Fibroblast of lung (primary cell): ENCODE data around the gene HDAC6.

Source experiments
- EZH2 ChIP-seq: IDR thresholded peaks from 2 replicates; pipeline ENCODE4 v1.5.1; 2012; ENCODE audit warnings: low read length, control low read depth, mild to moderate bottlenecking; ENCODE audit errors: missing control alignments
- TF ChIP-seq, protein P1 (sequence below), 2 donors: IDR thresholded peaks in 1 of 2; conservative IDR thresholded peaks in 1 of 2; 1 replicate in 1 of 2; 2 replicates in 1 of 2; pipeline ENCODE4 v1.5.1; 2011 to 2012; ENCODE audit warnings: low read length in 2 of 2, control low read depth in 1 of 2, inconsistent platforms in 1 of 2, low read depth in 1 of 2, mild to moderate bottlenecking in 1 of 2

- TF ChIP-seq, protein P1, sequence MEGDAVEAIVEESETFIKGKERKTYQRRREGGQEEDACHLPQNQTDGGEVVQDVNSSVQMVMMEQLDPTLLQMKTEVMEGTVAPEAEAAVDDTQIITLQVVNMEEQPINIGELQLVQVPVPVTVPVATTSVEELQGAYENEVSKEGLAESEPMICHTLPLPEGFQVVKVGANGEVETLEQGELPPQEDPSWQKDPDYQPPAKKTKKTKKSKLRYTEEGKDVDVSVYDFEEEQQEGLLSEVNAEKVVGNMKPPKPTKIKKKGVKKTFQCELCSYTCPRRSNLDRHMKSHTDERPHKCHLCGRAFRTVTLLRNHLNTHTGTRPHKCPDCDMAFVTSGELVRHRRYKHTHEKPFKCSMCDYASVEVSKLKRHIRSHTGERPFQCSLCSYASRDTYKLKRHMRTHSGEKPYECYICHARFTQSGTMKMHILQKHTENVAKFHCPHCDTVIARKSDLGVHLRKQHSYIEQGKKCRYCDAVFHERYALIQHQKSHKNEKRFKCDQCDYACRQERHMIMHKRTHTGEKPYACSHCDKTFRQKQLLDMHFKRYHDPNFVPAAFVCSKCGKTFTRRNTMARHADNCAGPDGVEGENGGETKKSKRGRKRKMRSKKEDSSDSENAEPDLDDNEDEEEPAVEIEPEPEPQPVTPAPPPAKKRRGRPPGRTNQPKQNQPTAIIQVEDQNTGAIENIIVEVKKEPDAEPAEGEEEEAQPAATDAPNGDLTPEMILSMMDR (conservative IDR thresholded peaks at IDR 0.05 in 1 of 2, IDR thresholded peaks at IDR 0.05 in 1 of 2; ENCODE audit: low read depth in 1 of 2, low read length in 2 of 2) = no peak
- no peak for TF ChIP-seq EZH2
Measured at GRCh38 chrX:48818866-48819265, 17.0 kb downstream of the HDAC6 start.
